ENCODE measurements around the gene TMEM254.
"Not testable (repeated sequence)": the region's sequence is repeated elsewhere in the genome, so short reads cannot be mapped to it uniquely, and the experiment has no call there.

Gene TMEM254

DNA sequence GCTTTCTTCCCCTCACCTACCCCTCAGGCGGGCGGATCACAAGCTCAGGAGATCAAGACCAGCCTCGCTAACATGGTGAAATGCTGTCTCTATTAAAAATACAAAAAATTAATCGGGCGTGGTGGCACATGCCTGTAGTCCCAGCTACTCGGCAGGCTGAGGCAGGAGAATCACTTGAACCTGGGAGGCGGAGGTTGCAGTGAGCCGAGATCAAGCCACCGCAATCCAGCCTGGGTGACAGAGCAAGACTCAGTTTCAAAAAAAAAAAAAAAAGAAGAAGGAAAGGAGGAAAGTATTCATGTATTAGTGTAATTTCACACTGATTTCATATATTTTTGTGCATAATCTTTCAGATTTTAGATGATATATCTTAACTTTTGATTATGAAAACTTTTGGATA is 55.2 kb downstream of the TMEM254 start:
- not testable (repeated sequence) for DNase-seq (ENCODE audit: low spot score)

DNA sequence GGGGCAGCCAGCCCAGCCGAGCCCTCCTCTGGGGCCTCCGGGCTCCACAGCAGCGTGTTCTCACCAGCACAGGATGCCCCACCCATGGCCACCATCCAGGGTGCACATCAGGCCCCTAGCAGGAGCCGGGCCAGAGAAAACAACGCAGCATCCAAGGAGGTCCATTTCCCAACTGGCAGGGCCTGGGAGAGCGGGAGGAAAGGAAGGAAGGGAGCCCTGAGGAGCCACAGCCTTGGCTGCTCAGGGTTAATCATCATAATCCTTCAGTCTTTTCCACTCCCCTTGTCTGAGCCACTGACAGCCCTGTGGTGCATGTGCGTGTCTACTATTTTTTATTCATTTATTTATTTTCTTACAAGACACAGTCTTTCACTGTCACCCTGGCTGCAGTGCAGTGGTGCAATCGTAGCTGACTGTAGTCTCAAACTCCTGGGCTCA is 57.7 kb downstream of the TMEM254 start:
- no peak for DNase-seq (ENCODE audit: low spot score)

DNA sequence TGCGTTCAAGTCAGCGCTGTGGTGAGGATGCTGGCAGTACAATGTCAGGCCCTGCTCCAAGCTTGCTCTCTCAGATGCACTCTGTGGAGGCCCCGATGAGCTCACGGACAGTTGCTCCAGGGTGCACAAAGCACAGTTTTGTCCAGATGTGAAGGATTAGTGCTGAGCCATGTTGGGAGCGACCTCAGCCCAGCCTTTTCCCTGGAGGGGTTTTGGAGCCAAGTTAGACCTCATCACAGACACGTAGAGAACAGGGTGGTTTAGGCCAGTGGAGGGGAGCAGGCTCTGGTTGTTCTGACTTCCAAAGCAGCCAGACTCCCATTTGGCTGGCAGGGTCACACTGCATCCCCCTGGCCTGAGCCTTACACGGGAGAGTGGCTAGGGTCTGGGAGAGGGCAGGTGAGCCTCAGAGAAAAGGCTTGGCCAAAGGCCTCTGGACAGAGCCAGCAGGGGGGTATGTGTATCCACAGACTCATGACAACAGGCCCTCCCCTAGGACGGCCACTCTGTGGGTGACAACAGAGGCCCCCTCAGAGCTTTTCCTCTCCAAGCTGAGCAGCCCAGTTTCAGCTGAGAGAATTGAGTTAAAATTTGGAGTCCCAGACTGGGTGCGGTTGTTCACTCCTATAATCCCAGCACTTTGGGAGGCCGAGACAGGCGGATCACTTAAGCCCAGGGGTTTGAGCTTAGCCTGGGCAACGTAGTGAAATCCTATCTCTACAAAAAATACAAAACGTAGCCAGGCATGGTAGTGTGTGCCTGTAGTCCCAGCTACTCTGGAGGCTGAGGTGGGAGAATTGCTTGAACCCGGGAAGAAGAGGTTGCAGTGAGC is 58.8 kb downstream of the TMEM254 start:
- no peak for DNase-seq (ENCODE audit: low spot score)

DNA sequence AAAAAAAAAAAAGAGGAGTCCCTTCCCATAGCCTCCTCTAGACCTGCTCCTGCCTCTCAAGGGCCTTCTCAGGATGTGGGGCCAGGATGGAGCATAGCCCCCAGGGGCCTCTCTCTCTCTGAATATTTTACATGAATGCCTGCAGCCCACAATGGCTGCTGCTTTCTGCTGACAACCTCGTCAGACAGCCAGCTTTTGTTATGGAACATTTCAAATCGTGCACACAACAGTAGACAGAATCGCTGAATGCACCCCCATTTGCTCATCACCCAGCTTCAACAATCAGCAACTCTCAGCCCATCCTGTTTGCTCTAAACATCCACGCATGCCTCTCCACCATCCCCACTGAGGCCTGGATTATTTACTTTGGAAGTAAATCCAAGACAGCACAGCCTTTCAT is 59.5 kb downstream of the TMEM254 start:
- no peak for DNase-seq (ENCODE audit: low spot score)

DNA sequence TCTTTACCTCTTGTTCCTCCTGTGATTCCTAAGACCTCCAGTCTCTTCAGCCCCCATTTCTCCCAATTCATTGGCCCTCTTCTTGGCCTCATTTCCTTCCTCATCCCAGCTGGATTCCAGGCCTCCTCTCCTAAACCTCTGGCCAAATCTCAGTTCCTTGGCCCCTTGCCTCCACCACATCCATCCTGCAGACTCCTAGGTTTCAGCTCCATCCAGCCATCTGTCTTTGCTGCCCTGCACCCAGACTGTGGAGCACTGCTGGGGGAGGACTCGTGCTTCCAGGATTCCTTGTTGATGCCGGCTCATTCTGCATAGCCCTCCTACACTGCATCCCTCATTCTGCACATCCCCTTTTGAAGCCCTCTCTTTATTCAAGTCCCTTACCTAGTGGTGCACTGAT is 60.8 kb downstream of the TMEM254 start:
- no peak for DNase-seq (ENCODE audit: low spot score)

DNA sequence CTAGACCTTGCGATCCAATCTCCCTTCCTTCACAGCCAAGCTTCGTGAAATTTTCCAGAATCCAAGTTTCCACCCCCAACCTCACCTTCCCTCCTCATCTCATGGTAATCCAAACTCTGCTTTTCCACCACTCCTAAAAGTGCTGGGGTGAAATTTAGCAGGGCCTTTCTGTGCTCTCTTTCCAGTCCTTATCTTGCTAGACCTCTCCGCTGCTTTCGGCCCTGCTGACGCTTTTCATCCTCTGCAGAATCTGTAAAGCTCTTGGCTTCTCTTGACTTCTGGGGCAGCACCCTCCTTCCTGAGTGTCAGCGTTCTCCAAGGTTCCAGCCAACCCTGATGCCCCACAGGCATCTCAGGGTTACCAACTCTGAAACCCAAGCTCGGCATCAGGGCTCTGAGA is 61.8 kb downstream of the TMEM254 start:
- DNase-seq (ENCODE audit: low spot score), result no peak

DNA sequence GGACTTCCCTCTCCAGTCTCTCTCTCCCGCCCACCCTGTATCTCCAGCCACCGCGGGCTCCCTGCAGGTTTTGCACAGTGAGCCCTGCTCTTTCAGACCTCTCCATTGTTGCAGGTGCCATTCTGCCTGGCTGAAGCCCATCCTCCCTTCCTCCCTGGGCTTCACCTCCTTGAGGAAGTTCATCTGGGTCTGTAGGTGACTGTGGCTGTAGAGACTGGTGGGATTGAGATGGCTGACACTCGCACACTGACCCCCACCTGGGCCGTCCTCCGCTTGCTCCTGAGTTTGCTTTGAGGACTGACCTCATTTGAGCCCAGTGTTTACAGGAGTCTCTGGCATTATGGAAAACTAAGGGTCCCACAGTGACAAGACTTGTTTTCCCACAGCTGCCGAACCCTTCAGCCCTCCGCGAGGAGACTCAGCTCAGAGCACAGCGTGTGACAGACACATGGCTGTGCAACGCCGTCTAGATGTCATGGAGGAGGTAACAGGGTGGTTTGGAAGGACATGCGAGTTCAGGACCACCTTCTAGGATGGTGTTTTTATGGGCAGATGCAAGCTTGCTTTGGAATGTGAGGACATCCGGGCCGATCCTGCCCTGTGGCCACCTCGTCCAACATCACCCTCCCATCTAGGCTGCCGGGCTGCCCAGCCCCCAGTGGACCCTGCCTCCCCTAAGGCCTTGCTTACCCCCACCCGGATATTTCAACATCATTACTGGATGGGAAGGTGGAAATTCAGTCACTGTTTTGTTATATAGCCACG is 63.4 kb downstream of the TMEM254 start:
- no peak for DNase-seq (ENCODE audit: low spot score)

All from activated CD4-positive, alpha-beta T cell treated with anti-CD3 and anti-CD28 coated beads, Interleukin-2, Interleukin-4, amounts not matched to agents 100 ng/mL and 50 ng/mL, durations not matched to agents 16 hours and 8 hours (primary cell).